ENCODE measurements around the gene MBD6.
"Not testable (repeated sequence)": the region's sequence is repeated elsewhere in the genome, so short reads cannot be mapped to it uniquely, and the experiment has no call there.

The MBD6 gene

DNA sequence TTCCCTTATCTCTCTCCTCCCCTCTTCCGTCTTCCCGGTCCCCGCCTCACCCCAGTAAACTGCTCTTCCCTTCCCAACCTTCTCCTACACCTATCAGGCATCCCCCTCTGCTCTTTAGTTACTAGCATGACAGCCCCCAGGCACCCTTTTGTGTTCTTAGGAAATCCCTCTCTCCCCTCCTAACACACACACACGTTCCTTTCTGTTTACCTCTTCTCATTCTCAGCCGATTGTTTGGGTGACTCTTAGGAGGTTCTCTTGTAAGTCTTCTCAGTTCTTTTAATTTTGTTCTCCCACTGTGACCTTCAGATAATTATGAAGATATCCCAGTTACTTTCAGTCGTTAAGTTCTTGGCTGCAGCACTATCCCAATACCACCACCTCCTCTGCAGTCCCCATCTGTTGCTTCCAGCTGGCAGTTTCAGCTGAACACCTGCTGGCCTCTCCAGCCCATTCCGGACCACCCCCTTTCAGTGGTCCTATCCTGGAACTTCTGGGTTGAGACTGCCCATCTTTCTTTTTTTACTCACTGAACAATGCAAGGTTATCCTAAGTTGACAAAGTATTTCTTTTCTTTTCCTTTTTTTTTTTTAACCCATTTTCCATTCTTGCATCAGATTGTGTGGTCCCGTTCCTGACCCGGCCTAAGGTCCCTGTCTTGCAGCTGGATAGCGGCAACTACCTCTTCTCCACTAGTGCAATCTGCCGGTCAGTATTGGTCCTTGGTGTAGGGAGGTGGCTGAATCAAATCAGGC is 34.0 kb upstream of the MBD6 start:
- no peak for DNase-seq

DNA sequence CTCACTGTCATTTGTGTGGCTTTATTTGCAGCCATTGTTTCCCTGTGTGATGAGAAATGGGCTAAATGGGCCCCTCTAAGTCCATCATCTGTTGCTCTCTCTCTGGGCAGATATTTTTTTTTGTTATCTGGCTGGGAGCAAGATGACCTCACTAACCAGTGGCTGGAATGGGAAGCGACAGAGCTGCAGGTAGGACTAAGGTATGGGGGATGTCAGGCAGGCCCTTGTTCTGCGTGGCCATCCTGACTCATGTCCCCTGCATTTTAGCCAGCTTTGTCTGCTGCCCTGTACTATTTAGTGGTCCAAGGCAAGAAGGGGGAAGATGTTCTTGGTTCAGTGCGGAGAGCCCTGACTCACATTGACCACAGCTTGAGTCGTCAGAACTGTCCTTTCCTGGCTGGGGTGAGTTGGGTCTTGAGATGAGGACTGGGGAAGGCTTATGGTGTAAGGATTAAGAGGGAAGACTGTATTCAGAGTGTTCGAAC is 33.4 kb upstream of the MBD6 start:
- no peak for DNase-seq

DNA sequence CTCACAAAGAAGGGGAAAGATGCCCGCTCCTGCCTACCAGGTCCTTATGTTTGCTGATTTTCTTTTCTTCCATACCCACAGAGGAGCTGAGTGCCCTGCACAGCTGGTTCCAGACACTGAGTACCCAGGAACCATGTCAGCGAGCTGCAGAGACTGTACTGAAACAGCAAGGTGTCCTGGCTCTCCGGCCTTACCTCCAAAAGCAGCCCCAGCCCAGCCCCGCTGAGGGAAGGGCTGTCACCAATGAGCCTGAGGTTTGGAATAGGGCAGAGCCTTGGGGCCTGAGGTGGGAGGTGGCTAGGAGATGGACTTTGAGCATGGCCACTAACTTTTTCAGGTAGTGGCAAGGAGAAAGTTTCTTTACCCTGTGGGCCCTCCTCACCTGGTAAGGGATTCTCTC is 32.5 kb upstream of the MBD6 start:
- DNase-seq = no peak

- no peak for DNase-seq
Measured at GRCh38 chr12:57491393-57492280, 31.0 kb upstream of the MBD6 start.

DNA sequence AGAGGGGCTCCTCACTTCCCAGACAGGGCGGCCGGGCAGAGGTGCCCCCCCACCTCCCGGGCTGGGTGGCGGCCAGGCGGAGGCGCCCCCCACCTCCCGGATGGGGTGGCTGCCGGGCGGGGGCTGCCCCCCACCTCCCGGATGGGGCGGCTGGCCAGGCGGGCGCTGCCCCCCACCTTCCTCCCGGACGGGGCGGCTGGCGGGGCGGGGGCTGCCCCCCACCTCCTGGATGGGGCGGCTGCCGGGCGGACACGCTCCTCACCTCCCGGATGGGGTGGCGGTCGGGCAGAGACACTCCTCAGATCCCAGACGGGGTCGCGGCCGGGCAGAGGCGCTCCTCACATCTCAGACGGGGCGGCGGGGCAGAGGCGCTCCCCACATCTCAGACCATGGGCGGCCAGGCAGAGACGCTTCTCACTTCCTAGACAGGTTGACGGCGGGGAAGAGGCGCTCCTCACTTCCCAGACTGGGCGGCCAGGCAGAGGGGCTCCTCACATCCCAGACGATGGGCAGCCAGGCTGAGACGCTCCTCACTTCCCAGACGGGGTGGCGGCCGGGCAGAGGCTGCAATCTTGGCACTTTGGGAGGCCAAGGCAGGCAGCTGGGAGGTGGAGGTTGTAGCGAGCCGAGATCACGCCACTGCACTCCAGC is 27.4 kb upstream of the MBD6 start:
- DNase-seq = not testable (repeated sequence)

DNA sequence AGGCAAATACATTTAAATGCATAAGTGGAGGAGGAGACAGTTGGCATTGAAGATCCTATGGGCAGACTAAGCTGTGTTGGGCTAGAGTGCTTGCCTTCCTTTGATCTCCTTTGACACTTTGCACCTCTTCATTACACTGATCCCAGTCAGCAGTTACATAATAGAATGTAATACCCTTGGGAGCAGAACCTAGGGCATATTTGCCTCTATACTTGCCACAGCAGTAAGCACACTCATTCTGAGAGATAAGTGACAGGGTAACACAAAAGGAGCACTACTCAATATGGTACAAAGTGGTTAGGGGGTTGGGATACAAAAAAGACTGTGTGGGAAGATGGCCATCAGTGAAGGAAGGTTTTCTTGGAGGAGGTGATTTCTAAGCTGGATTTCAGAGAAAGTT is 25.8 kb upstream of the MBD6 start:
- DNase-seq = no peak

DNA sequence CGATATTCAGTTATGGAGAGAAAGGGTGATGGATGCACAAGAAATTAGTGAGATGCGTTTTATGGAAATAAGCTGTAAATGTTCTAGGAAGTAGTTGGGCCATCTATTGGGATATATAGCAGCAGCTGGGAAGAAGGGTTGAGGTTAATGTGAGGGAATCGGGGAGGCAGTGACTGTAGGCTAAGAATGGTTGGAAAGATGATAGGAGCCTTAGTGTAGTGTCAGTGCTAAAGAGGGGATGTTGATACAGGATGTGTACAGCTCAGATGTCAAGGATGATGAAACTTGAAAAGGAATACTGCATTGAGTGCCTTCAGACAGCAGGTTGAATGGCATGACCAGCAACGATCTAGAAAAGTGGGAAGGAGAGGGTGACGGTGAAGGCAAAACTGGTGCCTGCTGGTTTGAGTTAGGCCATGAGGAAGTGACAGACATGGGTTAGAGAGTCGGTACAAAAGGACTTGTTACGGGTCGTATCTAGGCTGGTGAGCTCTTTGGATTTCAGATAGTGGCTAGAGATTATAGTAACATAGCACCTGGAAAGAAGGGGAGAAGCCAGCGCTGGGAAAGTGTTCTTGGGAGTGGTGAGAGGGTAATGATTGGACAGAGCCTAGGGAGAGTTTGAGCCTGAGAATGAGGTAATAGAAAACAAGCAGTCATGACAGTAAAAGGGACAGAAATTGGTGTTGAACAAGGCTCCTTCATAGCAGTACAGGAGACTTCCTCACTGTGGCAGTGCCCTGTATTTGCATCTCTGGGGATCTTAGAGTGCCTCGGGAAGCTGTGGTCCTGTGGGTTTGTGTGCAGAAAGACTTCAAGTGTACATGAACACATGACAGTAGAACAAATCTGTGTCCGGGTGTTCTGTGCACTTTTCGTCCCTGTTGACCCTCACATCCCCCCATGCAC is 25.1 kb upstream of the MBD6 start:
- no peak for DNase-seq

DNA sequence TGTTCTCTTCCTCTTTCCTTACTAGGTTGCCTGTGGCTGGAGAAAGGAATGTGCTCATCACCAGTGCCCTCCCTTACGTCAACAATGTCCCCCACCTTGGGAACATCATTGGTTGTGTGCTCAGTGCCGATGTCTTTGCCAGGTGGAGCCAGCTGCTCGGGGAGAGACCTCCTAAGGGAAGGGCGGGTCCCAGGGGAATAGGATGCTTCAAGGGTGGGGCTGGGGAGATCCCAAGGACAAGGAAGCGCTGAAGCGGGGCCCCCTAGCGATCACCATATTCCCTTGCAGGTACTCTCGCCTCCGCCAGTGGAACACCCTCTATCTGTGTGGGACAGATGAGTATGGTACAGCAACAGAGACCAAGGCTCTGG is 24.5 kb upstream of the MBD6 start:
- no peak for DNase-seq

DNA sequence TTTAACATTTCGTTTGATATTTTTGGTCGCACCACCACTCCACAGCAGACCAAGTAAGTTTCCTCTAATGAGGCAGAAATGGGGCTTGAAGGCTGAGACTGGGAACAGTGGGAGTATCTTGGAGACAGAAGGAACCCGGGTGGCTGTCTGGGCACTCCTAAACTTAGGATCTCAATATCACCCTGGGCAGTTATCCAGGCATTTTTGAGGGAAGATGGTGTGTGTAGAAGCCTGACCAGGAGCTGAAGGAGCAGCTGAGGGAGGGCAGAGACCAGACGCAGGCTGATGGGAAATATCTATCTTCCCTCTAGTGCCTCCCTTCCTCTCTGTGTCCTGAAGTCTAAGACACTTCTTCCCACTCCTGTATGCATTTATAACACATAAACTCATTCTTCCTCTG is 24.1 kb upstream of the MBD6 start:
- DNase-seq = no peak

DNA sequence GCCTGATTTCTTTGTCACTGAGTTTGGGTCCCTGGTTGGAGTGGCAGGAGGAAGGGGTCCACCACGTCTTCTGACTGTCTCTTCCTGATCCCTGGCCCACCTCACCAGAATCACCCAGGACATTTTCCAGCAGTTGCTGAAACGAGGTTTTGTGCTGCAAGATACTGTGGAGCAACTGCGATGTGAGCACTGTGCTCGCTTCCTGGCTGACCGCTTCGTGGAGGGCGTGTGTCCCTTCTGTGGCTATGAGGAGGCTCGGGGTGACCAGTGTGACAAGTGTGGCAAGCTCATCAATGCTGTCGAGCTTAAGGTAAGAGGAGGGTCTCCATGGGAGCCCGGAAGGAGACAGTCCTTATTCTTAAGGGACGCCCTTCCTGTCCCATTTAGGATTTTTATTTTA is 22.4 kb upstream of the MBD6 start:
- no peak for DNase-seq

GRCh38 chr12:57502311-57502969 is 20.2 kb upstream of the MBD6 start:
- not testable (repeated sequence) for DNase-seq

DNA sequence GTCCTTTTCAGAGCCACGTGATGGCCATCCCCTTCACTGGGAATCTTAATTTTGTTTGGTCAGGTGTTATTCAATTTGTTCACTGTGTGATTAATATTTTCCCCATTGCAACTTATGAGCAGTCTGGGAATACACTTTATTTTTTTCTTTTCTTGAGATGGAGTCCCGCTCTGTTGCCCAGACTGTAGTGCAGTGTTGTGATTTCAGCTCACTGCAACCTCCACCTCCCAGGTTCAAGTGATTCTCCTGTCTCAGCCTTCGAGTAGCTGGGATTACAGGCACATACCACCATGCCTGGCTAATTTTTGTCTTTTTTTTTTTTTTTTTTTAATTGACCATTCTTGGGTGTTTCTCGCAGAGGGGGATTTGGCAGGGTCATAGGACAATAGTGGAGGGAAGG is 16.1 kb upstream of the MBD6 start:
- DNase-seq = not testable (repeated sequence)

DNA sequence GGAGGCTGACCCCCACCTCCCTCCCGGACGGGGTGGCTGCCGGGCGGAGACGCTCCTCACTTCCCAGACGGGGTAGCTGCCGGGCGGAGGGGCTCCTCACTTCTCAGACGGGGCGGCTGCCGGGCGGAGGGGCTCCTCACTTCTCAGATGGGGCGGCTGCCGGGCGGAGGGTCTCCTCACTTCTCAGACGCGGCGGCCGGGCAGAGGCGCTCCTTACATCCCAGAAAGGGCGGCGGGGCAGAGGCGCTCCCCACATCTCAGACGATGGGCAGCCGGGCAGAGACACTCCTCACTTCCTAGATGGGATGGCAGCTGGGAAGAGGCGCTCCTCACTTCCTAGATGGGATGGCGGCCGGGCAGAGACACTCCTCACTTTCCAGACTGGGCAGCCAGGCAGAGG is 14.8 kb upstream of the MBD6 start:
- not testable (repeated sequence) for DNase-seq

GRCh38 chr12:57511161-57511560 is 11.5 kb upstream of the MBD6 start:
- DNase-seq = no peak

- no peak for DNase-seq
Measured at GRCh38 chr12:57511588-57512325, 10.9 kb upstream of the MBD6 start.

DNA sequence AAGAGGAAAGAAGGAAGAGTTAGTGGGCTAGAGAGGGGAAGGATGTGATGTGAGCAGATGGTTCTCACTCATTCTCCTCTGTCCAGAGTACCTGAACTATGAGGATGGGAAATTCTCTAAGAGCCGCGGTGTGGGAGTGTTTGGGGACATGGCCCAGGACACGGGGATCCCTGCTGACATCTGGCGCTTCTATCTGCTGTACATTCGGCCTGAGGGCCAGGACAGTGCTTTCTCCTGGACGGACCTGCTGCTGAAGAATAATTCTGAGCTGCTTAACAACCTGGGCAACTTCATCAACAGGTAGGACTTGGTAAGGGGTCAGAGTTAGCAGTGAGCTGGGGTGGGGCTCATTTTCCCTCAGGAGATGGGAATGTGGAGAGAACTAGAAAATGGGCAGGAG is 10.0 kb upstream of the MBD6 start:
- DNase-seq = no peak

- DNase-seq = no peak
Measured at GRCh38 chr12:57513266-57513665, 9.4 kb upstream of the MBD6 start.

DNA sequence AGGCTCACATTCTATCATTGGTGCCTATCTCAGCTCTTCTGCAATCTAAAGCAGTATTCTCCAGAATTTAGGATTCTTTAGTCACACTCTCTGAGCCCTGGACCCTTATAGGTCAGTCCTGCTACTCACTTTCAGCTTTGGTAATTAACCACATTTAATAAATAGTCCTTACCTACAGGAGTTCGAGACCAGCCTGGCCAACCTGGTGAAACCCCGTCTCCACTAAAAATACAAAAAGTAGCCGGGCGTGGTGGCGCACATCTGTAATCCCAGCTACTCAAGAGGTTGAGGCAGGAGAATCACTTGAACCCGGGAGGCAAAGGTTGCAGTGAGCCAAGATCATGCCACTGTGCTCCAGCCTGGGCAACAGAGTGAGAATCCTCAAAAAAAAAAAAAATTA is 8.9 kb upstream of the MBD6 start:
- not testable (repeated sequence) for DNase-seq

GRCh38 chr12:57514246-57514645 is 8.4 kb upstream of the MBD6 start:
- not testable (repeated sequence) for DNase-seq

DNA sequence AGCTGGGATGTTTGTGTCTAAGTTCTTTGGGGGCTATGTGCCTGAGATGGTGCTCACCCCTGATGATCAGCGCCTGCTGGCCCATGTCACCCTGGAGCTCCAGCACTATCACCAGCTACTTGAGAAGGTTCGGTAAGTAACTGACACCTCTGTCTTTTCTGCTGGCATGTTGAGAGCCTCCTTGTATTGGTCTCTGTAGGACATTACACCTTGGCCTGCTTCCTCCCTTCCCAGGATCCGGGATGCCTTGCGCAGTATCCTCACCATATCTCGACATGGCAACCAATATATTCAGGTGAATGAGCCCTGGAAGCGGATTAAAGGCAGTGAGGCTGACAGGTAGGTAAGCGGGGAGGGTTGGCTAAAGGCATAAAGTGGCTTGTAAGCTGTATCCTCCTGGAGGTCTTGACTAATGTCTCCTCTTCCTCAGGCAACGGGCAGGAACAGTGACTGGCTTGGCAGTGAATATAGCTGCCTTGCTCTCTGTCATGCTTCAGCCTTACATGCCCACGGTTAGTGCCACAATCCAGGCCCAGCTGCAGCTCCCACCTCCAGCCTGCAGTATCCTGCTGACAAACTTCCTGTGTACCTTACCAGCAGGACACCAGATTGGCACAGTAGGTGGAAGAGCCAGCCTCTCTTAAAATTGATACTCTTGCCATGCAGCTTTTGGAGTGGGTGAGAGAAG is 7.8 kb upstream of the MBD6 start:
- DNase-seq = peak; percentile 80
